Measurements from ENCODE around the gene PTPRE. TPM values are rescaled to one million over a fixed set of nuclear protein-coding genes. Genes with fewer than 3 reads are reported as not detected.

Gene PTPRE
- total and polyA plus RNA-seq, 10 of the 15 experiments (the other 5 are each of a cell fraction or from before 2014, with no cell fraction given), result 2.9 to 7.6 (median 5.8) TPM

GRCh38 chr10:127882801-127883459 is 24.0 kb upstream of the PTPRE start:
- in situ Hi-C loops (cut with MboI) (no loop called here), intact Hi-C loops (cut with micrococcal nuclease; ENCODE audit: unreplicated experiment) (no loop called here)
- no peak for FAIRE-seq
- H3K9ac ChIP-seq (ENCODE audit: control insufficient read depth, insufficient read depth, low read length), result no peak overlapping the region
- no peaks in the 10 kb centered on the region for H3K9me3 ChIP-seq (replicated peaks; ENCODE audit: control insufficient read depth, insufficient read depth, low read length)
- no peaks in the 10 kb centered on the region for H3K4me1 ChIP-seq (ENCODE audit: control insufficient read depth, insufficient read depth, low read length)
- H3K4me2 ChIP-seq (ENCODE audit: control insufficient read depth, insufficient read depth), result no peak overlapping the region
- CTCF ChIA-PET, result no interaction called here
- no peak for DNase-seq (ENCODE audit: low read depth, low spot score)
- WGBS (ENCODE audit: insufficient coverage, insufficient replicate concordance, low lambda C conversion rate, missing lambda C conversion rate), result 17% methylated on average over 4 of the region's 4 CpGs
- no TSS peak for BruUV-seq (replicated peaks)
- POLR2A ChIA-PET, result no interaction called here
- H3K27ac ChIP-seq (ENCODE audit: control insufficient read depth, insufficient read depth), result no peak overlapping the region
- SMC1A ChIA-PET (ENCODE audit: uncharacterized antibody, unreplicated experiment), result no interaction called here
- no peaks in the 10 kb centered on the region; the same call in 1 of the 2 replicates for H4K20me1 ChIP-seq (ENCODE audit: control insufficient read depth, insufficient read depth)
- RAD21 ChIA-PET (ENCODE audit: unreplicated experiment), result no interaction called here
- no peaks in the 10 kb centered on the region; a peak in 2 of 4 replicates for H3K27me3 ChIP-seq (replicated peaks in 1 of 2; ENCODE audit: control insufficient read depth in 2 of 2, insufficient read depth in 2 of 2, low read length in 1 of 2)
- no peak overlapping the region for H3K4me3 ChIP-seq
- no peaks in the 10 kb centered on the region for H3K79me2 ChIP-seq (ENCODE audit: control insufficient read depth, insufficient read depth, low read length)
- H3K36me3 ChIP-seq (ENCODE audit: control insufficient read depth in 2 of 2, insufficient read depth in 2 of 2, low read length in 1 of 2), result no peaks in the 10 kb centered on the region
- no peak overlapping the region for H2AFZ ChIP-seq (ENCODE audit: control insufficient read depth, low read depth, low read length)
- ATAC-seq, result peak; percentile 26; the same call in 1 of the 3 replicates
- TF ChIP-seq LARP7 (IDR thresholded peaks at IDR 0.05) (no peak), CHD4 (IDR thresholded peaks at IDR 0.05) (no peak), TCF12 (IDR thresholded peaks at IDR 0.05; ENCODE audit: low read depth, low read length) (no peak), DPF2 (IDR thresholded peaks at IDR 0.05) (no peak), TAF1 (IDR thresholded peaks at IDR 0.05; ENCODE audit: borderline replicate concordance, low read depth, low read length) (no peak), PBX3 (IDR thresholded peaks at IDR 0.05; ENCODE audit: insufficient replicate concordance, low read depth, low read length) (no peak), SMARCA5 (IDR thresholded peaks at IDR 0.05) (no peak), BCLAF1 (IDR thresholded peaks at IDR 0.05) (no peak), ZNF384 (IDR thresholded peaks at IDR 0.05; ENCODE audit: borderline replicate concordance, low read depth, low read length) (no peak), KDM1A (IDR thresholded peaks at IDR 0.05; ENCODE audit: borderline replicate concordance) (no peak), PAX5 (IDR thresholded peaks at IDR 0.05; ENCODE audit: borderline replicate concordance, low read depth, low read length) (no peak), RBBP5 (conservative IDR thresholded peaks at IDR 0.05) (no peak), ESRRA (IDR thresholded peaks at IDR 0.05; ENCODE audit: low read length) (no peak), TCF7 (IDR thresholded peaks at IDR 0.05; ENCODE audit: borderline replicate concordance) (no peak), HDAC6 (IDR thresholded peaks at IDR 0.05; ENCODE audit: unreplicated experiment) (no peak), ETV6 (conservative IDR thresholded peaks at IDR 0.05 in 1 of 2, IDR thresholded peaks at IDR 0.05 in 1 of 2; ENCODE audit: borderline replicate concordance in 1 of 2, low read depth in 1 of 2) (no peak), JUND (IDR thresholded peaks at IDR 0.05; ENCODE audit: low read depth, low read length) (no peak)
- TF ChIP-seq, protein P1, sequence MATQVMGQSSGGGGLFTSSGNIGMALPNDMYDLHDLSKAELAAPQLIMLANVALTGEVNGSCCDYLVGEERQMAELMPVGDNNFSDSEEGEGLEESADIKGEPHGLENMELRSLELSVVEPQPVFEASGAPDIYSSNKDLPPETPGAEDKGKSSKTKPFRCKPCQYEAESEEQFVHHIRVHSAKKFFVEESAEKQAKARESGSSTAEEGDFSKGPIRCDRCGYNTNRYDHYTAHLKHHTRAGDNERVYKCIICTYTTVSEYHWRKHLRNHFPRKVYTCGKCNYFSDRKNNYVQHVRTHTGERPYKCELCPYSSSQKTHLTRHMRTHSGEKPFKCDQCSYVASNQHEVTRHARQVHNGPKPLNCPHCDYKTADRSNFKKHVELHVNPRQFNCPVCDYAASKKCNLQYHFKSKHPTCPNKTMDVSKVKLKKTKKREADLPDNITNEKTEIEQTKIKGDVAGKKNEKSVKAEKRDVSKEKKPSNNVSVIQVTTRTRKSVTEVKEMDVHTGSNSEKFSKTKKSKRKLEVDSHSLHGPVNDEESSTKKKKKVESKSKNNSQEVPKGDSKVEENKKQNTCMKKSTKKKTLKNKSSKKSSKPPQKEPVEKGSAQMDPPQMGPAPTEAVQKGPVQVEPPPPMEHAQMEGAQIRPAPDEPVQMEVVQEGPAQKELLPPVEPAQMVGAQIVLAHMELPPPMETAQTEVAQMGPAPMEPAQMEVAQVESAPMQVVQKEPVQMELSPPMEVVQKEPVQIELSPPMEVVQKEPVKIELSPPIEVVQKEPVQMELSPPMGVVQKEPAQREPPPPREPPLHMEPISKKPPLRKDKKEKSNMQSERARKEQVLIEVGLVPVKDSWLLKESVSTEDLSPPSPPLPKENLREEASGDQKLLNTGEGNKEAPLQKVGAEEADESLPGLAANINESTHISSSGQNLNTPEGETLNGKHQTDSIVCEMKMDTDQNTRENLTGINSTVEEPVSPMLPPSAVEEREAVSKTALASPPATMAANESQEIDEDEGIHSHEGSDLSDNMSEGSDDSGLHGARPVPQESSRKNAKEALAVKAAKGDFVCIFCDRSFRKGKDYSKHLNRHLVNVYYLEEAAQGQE (IDR thresholded peaks at IDR 0.05; ENCODE audit: low read depth, low read length), result no peak
